ENCODE data around the gene IFIT3.

Gene IFIT3

DNA sequence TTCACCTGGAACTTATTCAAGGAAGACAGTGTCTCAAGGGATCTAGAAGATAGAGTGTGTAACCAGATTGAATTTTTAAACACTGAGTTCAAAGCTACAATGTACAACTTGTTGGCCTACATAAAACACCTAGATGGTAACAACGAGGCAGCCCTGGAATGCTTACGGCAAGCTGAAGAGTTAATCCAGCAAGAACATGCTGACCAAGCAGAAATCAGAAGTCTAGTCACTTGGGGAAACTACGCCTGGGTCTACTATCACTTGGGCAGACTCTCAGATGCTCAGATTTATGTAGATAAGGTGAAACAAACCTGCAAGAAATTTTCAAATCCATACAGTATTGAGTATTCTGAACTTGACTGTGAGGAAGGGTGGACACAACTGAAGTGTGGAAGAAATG, 10.9 kb downstream of the IFIT3 start:
- no peak for DNase-seq

DNA sequence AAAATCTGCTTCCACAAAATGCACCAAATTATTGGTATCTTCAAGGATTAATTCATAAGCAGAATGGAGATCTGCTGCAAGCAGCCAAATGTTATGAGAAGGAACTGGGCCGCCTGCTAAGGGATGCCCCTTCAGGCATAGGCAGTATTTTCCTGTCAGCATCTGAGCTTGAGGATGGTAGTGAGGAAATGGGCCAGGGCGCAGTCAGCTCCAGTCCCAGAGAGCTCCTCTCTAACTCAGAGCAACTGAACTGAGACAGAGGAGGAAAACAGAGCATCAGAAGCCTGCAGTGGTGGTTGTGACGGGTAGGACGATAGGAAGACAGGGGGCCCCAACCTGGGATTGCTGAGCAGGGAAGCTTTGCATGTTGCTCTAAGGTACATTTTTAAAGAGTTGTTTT, 12.1 kb downstream of the IFIT3 start:
- DNase-seq: no peak

DNA sequence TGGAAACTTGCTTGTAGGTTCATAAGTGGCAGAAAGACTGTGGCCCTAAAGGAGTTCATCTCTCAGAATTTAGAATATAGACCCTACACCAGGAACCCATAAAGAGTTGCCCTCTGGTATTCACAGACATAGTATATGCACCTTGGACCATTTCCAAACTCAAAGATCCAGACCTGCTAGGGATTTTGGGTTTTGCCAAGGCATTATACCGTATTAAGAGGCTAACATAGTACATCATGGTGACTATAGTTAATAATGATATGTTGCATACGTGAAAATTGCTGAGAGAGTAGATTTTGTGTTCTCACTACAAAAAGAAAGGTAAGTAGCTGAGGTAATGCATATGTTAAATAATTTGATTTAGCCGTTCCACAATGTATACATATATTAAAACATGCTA, 13.9 kb downstream of the IFIT3 start:
- no peak for DNase-seq

DNA sequence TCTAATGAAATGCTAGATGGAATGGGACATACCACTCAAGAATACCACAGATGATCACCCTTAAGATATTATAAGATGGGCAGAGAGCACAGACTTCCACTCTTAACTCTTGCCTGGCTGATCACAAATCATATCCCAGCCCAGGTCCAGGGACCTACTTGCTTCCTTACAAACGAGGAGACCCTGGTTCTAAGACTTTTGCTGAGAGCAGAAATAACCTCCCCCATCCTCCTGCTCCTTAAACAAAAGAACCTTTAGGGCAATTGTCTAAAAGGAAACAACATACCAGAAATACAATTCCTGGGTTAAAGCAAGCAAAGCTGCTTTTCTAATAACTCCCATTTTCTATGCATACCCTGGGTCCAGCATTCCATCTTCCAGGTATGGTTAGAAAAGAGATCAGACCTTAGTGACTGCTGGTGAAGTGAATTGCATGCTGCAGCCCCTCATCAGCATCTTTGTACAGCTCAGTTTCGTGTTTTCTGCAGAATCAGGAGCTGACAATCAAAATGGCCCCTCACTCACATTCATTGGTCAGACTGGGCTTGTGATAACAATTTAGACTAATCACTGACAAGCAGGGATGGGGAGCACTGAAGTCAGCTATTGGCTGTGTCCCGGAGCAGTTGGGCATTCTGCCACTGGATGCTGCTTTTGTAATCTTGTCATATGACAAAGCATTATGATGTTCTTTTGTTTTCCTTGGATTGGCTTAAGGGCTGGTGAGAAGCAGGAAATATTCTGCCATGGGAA, 14.6 kb downstream of the IFIT3 start:
- no peak for DNase-seq

DNA sequence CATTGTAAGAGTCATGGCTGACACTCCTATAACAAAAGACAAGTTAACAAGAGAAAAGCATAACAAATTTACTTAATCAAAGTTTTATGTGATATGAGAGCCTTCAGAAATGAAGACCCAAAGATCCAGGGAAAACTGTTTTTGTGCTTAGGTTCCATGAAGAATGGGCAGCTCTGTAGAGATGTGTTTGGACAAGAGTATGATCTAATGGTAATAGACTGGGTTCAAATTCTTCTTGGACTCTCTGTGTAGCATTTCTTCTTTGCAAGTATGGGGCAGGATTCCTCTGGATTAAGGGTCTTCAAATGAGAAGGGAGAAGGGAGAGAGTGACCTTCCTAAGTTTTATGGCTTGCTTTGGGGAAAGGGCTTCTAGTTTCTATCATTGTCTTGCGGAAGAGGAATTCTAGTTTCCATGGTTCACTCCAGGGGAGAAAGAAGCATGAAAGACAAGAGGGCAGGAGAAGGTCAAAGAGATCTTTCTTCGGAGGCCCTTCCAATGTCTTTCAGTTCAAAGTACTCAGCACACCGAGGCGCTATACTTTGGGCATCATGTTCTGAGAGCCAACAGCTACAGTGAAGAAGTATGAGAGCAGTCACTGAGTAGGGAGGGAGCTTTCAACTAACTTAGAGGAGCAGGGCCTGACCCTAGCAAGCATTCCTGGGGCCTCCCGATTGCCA, 15.4 kb downstream of the IFIT3 start:
- DNase-seq: no peak

DNA sequence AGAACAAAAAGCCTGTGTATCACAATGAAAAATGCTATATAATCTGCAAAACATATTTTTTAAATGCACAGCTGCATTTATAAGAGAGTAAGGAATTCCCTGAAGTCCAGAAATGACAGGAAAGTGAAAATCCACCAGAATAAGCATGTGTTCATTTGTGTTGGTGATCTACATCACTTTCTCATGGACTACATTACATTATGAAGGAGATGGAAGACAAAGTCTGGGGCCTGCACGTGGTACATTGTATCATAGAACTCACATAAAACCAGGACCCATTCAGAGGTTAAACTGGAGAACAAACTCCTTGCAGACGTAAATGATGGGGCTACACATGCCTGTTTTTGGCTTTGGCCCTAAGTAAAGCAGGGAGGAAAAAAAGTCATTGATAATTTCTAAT, 16.4 kb downstream of the IFIT3 start:
- DNase-seq: no peak

DNA sequence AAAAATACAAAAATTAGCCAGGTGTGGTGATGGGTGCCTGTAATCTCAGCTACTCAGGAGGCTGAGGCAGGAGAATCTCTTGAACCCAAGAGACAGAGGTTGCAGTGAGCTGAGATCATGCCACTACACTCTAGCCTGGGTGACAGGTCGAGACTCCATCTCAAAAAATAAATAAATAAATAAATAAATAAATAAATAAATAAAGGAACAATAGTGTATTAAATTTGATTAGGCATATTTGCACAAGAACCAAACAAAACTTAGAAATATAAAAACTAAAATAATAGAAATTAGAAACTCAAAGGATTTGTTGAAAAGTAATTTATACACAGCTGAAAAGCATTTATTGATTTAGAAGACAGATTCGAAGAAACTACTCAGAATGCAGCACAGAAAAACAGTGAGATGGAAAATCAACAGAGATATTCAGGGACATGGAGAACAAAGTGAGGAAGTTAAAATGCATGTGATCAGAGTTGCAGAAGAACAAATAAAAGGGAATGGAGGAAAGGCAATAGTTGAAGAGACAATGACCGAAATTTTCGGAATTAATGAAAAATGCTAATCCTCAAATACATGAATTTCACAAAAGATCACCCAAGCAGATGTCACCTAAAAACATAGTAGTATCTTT, 17.7 kb downstream of the IFIT3 start:
- DNase-seq: no peak

DNA sequence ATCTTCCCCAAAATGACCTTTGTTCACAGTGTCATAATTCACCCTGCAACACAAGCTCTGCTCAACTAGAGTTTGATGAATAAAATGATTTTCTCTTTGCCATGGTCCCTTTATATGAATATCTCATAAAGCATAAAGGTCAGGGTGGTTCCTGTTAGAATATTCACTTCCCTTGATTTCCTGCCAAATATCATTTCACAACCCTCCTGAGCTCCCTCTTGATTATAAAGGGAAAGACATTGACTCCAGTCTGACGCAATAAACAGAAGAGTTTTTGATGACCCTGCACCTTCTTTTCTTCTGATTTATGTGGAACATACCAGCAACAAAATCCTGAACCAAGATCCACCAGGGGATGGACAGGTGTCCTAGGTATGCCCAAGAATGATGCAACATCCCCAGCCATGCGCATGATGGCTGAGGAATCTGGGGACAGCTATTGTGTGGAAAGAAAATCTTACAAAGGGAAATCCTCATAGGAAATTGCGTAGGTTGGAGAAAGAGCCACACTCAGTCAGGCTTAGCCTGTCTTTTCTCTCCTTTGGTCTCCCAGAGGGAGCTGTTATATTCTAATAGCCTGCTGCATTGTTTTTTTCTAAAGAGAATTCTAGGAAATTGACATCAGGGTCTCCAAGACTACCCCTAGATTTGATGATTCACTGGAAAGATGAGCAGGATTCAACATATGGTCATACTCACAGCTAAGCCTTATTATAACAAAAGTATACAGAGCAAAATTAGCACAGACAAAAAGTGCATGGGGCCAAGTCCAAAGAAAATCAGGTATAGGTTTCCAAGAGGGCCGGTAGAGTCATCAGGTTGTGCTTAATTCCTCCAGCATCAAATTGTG, 18.8 kb downstream of the IFIT3 start:
- no peak for DNase-seq

DNA sequence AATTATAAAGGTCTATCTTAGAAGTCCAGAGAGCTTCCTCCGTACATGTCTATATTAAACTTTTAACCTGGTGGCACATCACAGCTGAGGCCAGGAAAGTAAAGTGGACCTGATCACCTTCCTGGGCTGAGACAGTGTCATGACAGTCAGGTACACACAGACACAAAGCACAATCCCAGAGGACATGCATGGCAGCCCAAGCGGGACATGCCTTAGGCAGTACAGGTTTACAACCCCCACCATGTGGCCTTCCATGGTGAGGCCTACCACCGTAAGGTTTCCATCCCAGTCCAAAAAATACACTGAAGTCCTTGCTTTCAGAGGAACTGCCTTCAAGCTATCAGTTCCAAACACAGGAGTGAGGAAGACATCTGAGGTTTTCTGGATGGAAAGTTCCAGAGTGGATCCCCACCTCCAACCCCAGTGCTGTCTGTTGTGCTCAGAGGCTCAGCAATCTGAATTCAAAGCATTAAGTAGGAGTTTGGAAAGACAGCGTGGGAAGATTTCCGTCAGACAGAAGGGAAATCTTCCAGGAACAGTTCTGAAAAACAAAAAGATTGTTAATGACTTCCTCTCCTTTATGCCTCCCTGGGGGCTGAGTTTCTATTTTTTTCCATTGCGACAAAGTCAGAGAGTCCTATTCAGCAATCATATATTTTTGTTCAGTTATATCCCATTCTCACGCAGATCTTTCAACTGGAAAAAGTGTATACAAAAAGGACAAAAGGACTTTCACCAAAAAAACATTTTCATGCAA, 20.1 kb downstream of the IFIT3 start:
- DNase-seq: no peak

DNA sequence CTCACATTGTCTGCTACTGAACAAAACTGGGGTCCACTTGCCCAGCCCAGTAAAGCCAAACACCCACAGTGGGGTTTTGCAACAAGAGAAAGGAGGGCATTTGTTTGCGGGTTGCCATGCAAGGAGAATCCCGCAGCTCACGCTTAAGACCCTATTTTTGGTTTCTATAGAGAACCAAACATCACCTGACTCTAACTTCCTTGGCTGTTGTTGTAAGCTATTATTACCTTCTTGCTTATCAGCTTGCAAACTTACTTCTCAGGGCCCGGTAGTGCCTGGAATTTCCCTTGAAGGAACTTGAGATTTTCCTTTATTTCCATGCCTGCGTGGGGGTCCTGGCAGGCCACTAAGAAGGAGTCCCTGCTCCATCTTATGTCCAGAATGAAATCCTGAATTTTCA, 20.7 kb downstream of the IFIT3 start:
- DNase-seq: no peak

DNA sequence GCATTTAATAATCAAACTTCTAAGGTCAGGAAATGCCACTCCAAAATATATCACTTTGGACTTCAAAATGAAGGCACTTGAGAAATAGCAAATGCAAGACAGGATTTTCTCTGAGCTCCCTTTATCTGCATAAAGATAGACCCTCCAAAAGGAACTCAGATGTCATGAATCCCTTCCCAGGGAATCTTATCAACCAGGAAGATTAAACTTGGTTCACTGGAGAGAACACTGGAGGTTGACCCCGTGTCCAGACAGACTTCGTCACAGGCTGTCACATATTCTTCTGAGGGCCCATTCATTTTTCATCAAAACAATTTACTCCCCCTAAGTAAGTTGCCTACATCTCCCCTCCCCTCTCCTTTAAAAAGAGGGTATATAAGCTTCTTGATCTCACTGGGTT, 21.2 kb downstream of the IFIT3 start:
- no peak for DNase-seq

DNA sequence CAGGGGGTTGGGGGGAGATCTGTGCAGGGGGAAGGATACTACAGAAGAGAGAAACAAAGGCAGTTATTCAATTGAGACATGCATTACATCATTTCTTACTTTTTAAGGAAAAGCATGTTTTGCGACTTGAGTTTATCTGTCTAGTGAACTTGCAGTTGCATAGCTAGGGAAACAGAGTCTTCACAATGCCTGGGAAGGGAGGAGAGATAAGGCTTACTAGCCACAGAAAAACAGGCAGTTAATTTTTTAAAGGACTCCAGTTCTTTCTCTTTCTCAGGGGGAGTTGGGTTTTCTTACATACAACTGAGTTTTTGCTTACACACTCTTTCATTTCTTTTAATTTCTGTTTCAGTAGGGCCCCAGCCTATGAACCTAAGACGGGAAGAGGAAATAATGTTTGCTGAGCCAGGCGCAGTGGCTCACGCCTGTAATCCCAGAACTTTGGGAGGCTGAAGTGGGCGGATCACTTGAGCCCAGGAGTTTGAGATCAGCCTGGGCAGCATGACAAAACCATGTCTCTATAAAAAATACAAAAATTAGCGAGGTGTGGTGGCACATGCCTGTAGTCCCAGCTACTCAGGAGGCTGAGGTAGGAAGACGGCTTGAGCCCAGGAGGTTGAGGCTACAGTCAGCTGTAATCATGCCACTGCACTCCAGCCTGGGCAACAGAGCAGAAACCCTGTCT, 23.0 kb downstream of the IFIT3 start:
- DNase-seq: peak; percentile 52

DNA sequence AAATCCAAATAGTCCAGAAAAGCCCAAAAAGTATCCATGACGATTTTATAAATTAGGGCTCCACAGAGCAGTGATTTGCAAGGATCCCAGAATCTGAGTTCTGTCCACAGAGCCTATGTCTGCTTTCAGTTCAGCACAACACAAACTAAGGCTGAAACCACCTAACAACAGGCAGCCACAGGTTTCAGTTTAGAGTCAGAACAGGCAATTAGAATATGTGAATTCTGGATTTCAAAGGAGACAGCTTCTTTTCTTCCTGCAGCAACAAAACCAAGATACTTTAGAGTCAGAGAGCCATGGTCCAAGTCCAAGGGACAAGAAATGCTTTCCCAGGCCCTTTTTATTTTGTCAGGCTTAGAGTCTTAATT, 23.6 kb downstream of the IFIT3 start:
- no peak for DNase-seq

DNA sequence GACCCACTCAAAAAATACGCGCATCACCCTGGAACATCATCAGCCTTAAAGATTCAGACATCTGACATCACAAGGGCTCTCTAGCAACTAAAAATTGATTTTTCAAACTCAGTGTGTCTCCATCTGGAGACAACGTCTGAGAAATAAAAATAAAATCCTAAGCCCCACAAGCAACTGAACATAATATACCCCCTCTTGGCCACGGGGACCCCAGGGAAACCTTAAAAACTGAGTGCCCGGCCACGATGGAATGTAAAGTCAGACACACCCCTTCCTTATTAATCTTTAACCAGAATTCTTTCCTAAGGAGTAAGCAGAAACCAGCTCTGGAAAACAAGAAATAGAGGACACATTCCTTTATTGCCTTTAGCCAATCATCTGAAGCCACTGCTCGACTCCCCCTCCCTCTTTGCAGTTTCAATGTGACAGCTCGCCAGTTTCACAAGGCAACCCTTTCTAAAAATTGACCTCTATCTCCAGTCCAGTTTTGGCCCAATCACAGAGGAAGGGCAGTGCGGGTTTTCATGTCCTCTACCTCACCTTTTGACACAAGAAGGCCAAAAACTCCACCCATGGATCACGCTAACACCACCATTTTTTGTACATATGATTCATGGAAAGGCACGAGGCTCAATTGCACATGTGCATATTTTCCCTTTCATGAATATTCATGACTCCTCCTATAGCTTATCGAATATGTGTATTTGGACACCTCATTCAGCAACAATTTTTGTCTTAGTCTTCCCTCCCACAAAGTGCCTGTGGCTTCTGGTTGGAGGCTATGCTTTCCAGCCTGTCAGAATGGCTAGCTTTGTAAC, 24.2 kb downstream of the IFIT3 start:
- DNase-seq: no peak

DNA sequence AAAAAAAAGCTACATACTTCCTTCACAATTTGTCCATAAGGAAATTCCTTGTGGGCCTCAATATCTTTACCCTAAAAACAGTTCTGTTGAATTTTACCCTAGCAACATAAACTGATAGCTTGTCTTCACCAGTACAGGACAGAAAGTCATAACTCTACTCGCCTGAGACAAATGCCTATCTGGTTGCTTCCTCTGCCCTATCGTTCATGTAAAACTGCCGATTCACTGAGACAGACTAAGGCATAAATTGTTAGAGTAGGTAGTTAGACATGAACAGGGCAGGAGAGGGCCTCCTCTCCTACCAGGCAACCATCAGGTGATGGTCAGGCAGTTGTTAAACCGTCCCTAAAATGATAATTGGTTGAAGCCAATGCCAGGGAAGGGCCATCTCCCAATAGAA, 25.0 kb downstream of the IFIT3 start:
- DNase-seq: no peak

DNA sequence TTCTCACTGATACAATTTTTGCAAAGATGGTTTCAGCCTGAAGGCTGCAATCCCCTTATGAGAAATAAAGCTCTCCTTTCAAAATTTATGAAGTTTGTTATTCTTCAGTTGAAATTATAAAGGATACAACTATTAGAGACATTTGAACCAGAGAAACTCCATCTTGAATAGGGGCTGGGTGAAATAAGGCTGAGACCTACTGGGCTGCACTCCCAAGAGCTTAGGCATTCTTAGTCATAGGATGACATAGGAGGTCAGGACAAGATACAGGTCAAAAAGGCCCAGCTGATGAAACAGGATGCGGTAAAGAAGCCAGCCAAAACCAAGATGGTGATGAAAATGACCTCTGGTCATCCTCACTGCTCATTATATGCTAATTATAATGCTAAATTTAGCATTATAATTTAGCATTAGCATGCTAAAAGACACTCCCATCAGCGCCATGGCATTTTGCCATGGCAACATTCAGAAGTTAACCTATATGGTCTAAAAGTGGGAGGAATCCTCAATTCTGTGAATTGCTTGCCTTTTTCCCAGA, 27.7 kb downstream of the IFIT3 start:
- DNase-seq: no peak

DNA sequence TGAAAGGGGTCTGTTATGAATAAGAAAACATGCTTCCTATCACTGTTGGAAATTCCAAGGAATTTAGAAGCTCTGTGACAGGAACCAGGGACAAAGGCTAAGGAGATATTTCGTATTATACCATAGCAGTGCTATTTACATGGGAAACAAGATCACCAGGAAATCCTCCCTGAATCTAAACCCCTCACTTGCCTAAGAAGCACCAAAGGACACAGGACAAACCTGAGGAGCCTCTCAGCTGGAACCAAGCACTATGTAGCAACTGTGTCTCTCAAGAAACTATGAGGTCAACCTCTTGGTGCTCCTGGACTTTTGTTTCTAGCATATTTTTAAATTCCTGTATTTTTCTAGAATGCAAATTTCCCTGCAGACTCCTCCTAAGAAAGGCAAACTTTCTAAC, 29.3 kb downstream of the IFIT3 start:
- DNase-seq: no peak

DNA sequence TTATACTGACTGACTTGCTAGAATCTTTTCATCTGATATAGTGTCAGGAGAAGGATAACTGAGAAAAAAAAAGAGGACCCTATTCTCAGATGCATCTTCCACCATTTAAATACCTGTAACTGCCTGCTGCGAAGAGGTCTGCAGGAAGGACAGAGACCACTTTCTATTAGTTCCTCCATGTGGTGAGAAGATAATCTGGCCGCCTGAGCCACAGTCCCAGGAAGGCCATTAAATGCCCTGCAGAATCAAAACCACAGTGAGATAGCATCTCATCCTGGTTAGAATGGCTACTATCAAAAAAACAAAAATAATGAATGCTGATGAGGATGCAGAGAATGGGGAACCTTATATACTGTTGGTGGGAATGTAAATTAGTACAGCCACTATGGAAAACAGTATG, 30.2 kb downstream of the IFIT3 start:
- DNase-seq: no peak

DNA sequence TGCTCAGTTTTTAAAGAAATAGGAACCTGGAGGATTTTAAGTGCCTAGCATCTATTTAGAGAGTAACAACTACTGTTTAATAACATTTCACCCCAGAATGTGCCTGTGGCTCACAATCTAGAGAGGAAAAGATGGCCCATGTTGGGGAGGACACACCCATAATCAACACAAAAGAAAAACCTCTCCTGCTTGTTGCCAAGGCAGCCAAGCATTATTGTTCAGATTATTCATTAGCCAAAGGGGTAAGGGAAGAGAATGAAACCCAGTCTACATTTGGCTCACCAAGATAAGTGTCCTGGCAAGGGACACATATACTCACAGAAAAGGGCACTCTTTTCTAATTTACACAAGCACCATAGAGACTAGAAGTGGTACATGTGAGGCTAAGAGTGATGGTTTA, 32.4 kb downstream of the IFIT3 start:
- DNase-seq: no peak

DNA sequence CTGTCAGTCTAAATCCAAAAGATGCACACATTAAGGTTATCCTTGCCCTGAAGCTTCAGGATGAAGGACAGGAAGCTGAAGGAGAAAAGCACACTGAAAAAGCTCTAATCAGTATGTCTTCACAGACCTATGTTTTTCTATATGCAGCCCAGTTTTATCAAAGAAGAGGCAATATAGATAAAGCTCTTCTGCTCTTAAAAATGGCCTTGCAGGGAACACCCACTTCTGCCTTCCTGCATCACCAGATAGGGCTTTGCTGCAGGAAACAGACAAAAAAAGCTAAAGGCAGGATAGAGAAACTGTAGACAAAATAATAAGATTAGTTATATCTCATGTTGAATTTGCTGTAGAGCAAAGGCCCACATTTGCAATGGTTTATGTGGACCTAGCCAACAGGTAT, 35.1 kb downstream of the IFIT3 start:
- DNase-seq: no peak
